Smooth muscle cell (in vitro differentiated cells): ENCODE results near the gene ITGB3. TPM values are rescaled to one million over a fixed set of nuclear protein-coding genes. Genes with fewer than 3 reads are reported as not detected.

Source experiments
- DNase-seq: peaks from one replicate; lab custom pipeline; 2025; ENCODE audit not compliant: unreplicated experiment; lab: John Stamatoyannopoulos, UW
- H2AFZ ChIP-seq: fragments of 200-600 bp; sonication (generic); 2 replicates; pipeline ENCODE4 v1.6.0; 2016; ENCODE audit warnings: antibody characterized with exemption, low read depth, mild to moderate bottlenecking
- H3F3A ChIP-seq: fragments of 200-600 bp; sonication (generic); 2 replicates; pipeline ENCODE4 v1.6.0; 2017; ENCODE audit warnings: antibody characterized with exemption, low read depth
- H3K27ac ChIP-seq: fragments of 200-600 bp; sonication (generic); 2 replicates; pipeline ENCODE4 v1.5.1; 2016; ENCODE audit warnings: low read depth, mild to moderate bottlenecking
- H3K27me3 ChIP-seq: fragments of 200-600 bp; sonication (generic); 2 replicates; pipeline ENCODE4 v1.6.1; 2016; ENCODE audit warnings: low read depth, mild to moderate bottlenecking
- H3K36me3 ChIP-seq: fragments of 200-600 bp; sonication (generic); 2 replicates; pipeline ENCODE4 v1.5.1; 2016; ENCODE audit warnings: low read depth
- H3K4me1 ChIP-seq: fragments of 200-600 bp; sonication (generic); 2 replicates; pipeline ENCODE4 v1.5.1; 2016; ENCODE audit warnings: low read depth
- H3K4me2 ChIP-seq: fragments of 200-600 bp; sonication (generic); 2 replicates; pipeline ENCODE4 v1.6.0; 2016; ENCODE audit warnings: mild to moderate bottlenecking
- H3K4me3 ChIP-seq: fragments of 200-600 bp; sonication (generic); 2 replicates; pipeline ENCODE4 v1.5.1; 2016; ENCODE audit warnings: mild to moderate bottlenecking
- H3K79me2 ChIP-seq: fragments of 200-600 bp; sonication (generic); 2 replicates; pipeline ENCODE4 v1.6.0; 2016; ENCODE audit warnings: low read depth, mild to moderate bottlenecking
- H3K9ac ChIP-seq: fragments of 200-600 bp; sonication (generic); 2 replicates; pipeline ENCODE4 v1.6.0; 2016; ENCODE audit warnings: low read depth
- H3K9me3 ChIP-seq: fragments of 200-600 bp; sonication (generic); replicated peaks from 2 replicates; pipeline ENCODE4 v1.5.1; 2016; ENCODE audit warnings: low read depth
- H4K20me1 ChIP-seq: fragments of 200-600 bp; sonication (generic); 2 replicates; pipeline ENCODE4 v1.6.0; 2016; ENCODE audit warnings: low read depth
- WGBS: methylation state at CpG from one replicate; pipeline ENCODE4 v1.1.7; 2016; ENCODE audit warnings: low lambda C conversion rate; 5-methylcytosine and 5-hydroxymethylcytosine counted together
- polyA plus RNA-seq: library from polyadenylated mRNA; unstranded; fragments of >200 nt; fragmentation: Nextera tagmentation; extraction: Ambion mirVana; gene quantifications from 2 replicates; pipeline ENCODE4 v1.2.1, GENCODE V29; 2016
- total RNA-seq: library from RNA; depleted of rRNA; stranded (reverse); fragments of >200 nt; gene quantifications from 2 replicates; pipeline ENCODE4 v1.2.3, GENCODE V29; 2014
- TF ChIP-seq, protein P1 (sequence below): fragments of 200-600 bp; sonication (generic); IDR thresholded peaks from 2 replicates; pipeline ENCODE4 v1.5.1; 2017; ENCODE audit warnings: borderline replicate concordance, mild to moderate bottlenecking, antibody characterized with exemption; ENCODE audit not compliant: insufficient read depth, poor library complexity, severe bottlenecking

Gene ITGB3
- total and polyA plus RNA-seq, 2 experiments from 2014 or later, result 3.9 to 7.9 TPM

DNA sequence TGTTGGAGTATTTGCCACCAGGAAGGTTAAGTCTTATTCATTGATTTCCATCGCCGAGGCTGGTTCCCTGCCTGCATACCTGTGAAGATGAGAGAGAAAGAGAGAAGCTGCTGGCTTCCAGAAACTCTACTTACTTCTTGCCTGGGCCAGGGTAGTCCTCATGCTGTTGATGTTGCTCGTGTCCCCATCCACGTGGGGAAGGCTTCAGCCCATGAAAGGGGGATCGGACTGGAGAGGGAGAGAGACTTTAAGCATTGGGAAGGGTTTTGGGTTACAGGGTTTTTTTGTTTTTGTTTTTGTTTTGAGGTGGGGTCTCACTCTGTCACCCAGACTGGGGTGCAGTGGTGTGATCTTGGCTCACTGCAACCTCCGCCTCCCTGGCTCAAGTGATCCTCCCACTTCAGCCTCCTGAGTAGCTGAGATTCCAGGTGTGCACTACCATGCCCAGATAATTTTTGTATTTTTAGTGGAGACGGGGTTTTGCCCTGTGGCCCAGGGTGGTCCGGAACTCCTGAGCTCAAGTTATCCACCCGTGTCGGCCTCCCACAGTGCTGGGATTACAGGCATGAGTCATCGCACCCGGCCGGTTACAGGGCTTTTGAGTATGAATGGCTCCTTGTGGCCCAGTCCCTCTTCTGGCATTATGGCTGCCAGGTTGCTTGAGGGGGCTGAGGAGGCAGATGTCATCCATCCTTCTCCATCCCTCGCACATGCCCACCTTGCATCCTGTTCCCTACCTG, 26.6 kb downstream of the ITGB3 start:
- peaks cover 28% of the 10 kb centered on the region for H3K4me1 ChIP-seq
- 48% methylated on average over 14 of the region's 14 CpGs for WGBS
- no peaks in the 10 kb centered on the region for H3K9me3 ChIP-seq
- no peaks in the 10 kb centered on the region for H3K36me3 ChIP-seq
- peak overlapping the region; percentile 3 for H3K4me2 ChIP-seq
- no peaks in the 10 kb centered on the region for H3K27me3 ChIP-seq
- peak overlapping the region; percentile 96 for H3K27ac ChIP-seq
- H3F3A ChIP-seq, result peaks cover 12% of the 10 kb centered on the region
- DNase-seq, result peak; percentile 9
- no peaks in the 10 kb centered on the region for H3K79me2 ChIP-seq
- TF ChIP-seq, protein P1, sequence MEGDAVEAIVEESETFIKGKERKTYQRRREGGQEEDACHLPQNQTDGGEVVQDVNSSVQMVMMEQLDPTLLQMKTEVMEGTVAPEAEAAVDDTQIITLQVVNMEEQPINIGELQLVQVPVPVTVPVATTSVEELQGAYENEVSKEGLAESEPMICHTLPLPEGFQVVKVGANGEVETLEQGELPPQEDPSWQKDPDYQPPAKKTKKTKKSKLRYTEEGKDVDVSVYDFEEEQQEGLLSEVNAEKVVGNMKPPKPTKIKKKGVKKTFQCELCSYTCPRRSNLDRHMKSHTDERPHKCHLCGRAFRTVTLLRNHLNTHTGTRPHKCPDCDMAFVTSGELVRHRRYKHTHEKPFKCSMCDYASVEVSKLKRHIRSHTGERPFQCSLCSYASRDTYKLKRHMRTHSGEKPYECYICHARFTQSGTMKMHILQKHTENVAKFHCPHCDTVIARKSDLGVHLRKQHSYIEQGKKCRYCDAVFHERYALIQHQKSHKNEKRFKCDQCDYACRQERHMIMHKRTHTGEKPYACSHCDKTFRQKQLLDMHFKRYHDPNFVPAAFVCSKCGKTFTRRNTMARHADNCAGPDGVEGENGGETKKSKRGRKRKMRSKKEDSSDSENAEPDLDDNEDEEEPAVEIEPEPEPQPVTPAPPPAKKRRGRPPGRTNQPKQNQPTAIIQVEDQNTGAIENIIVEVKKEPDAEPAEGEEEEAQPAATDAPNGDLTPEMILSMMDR, result no peak
- H3K4me3 ChIP-seq, result no peak overlapping the region
- no peaks in the 10 kb centered on the region for H4K20me1 ChIP-seq
- H3K9ac ChIP-seq, result peak overlapping the region; percentile 50
- no peak overlapping the region for H2AFZ ChIP-seq

GRCh38 chr17:47281216-47281615, 27.6 kb downstream of the ITGB3 start:
- no peak overlapping the region for H2AFZ ChIP-seq
- TF ChIP-seq, protein P1, result no peak
- no peak overlapping the region for H3K4me3 ChIP-seq
- H4K20me1 ChIP-seq, result no peaks in the 10 kb centered on the region
- no peaks in the 10 kb centered on the region for H3K27me3 ChIP-seq
- no peak for DNase-seq
- H3F3A ChIP-seq, result peaks cover 7% of the 10 kb centered on the region
- 98% methylated on average over 6 of the region's 6 CpGs for WGBS
- no peaks in the 10 kb centered on the region for H3K79me2 ChIP-seq
- no peaks in the 10 kb centered on the region for H3K9me3 ChIP-seq
- no peak overlapping the region for H3K9ac ChIP-seq
- H3K36me3 ChIP-seq, result no peaks in the 10 kb centered on the region
- H3K4me1 ChIP-seq, result peaks cover 21% of the 10 kb centered on the region
- no peak overlapping the region for H3K4me2 ChIP-seq
- peak overlapping the region; percentile 96 for H3K27ac ChIP-seq

- WGBS, result 98% methylated on average over 6 of the region's 6 CpGs
Measured at GRCh38 chr17:47285003-47285402, 31.4 kb downstream of the ITGB3 start.

More at GRCh38 chr17:47285003-47285402, 31.4 kb downstream of the ITGB3 start:
- no peaks in the 10 kb centered on the region for H4K20me1 ChIP-seq
- H3K9ac ChIP-seq, result no peak overlapping the region
- H3K27ac ChIP-seq, result no peak overlapping the region
- no peaks in the 10 kb centered on the region for H3K27me3 ChIP-seq
- no peak overlapping the region for H3K4me3 ChIP-seq
- H3K9me3 ChIP-seq, result no peaks in the 10 kb centered on the region
- DNase-seq, result no peak
- no peaks in the 10 kb centered on the region for H3K79me2 ChIP-seq
- no peaks in the 10 kb centered on the region for H3K36me3 ChIP-seq
- H3K4me2 ChIP-seq, result no peak overlapping the region
- H3K4me1 ChIP-seq, result peaks cover 4% of the 10 kb centered on the region
- no peak overlapping the region for H2AFZ ChIP-seq
- TF ChIP-seq, protein P1, result no peak
- no peaks in the 10 kb centered on the region for H3F3A ChIP-seq
